DMS79 (cell line): Measurements from ENCODE around the gene ACBD5.

ENCODE experiments used
- DNase-seq: peaks from one replicate; lab custom pipeline; 2025; lab: John Stamatoyannopoulos, UW

The ACBD5 gene

GRCh38 chr10:27152687-27153086 lies 87.9 kb downstream of the ACBD5 start:
- no peak for DNase-seq

DNA sequence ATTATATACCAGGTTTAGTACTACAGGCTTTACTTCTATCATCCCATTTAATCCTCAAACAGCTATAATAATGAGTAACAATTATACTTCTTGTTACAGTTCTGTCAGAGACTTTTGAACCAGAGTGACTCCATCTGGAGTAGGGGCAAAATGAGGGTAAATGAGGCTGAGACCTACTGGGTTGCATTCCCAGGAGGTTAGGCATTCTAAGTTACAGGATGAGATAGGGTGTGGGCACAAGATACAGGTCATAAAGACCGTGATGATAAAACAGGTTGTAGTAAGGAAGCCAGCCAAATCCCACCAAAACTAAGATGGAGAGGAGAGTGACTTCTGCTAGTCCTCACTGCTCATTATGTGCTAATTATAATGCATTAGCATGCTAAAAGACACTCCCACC lies 90.3 kb downstream of the ACBD5 start:
- DNase-seq, result no peak

DNA sequence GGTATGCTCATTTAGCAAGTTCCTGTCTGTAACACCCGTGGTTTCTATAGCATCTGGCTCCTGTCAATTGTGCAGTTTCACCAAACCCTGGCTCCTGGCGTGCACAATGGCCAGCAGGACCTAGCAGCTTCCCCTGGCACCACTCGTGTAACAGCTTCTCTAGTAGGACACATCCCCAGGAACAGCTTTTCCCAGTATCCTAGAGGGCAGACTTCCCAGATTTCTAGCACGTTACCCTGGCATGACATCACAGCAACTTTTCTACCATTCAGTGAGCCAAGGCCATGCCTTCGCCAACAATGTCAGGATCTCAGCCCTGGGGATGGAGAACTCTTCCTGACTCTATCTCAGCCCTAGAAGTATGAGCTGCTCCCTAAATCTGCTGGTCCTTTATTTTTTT lies 92.9 kb downstream of the ACBD5 start:
- DNase-seq, result no peak

DNA sequence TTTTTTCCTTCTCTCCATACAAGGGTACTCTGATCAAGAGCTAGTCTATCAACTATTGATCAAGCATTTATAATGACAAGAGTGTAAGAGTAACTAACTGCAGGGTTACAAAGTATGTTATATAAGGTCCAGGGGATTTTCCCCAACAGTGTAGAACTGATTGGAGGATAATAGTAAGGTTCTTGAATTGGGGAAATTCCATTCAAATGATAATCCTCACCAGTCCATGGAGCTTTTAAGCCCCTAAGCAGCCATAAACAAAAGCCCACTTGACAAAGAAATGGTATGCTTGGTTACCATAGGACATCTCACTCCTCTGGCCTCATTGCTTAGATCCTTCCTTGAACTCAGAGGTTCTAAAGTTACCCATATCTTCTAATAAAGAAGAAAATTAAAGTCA lies 94.7 kb downstream of the ACBD5 start:
- DNase-seq, result no peak
